Left colon (tissue), 2 donors: ENCODE measurements around the gene CBL. TPM values are rescaled to one million over a fixed set of nuclear protein-coding genes. Genes with fewer than 3 reads are reported as not detected.

Source experiments
- ATAC-seq: fragments of 200-7000 bp; cut with Tn5 transposase; one replicate; pipeline ENCODE4 v1.9.1; 2020; ENCODE audit warnings: mild to moderate bottlenecking, moderate library complexity
- DNase-seq, 2 donors: peaks; one replicate each; pipeline ENCODE4 v3.0.0-alpha.2; 2020
- intact Hi-C, 2 donors: fragments of 100-400 bp; cut with DNase I in 1 of 2; cut with micrococcal nuclease in 1 of 2; formaldehyde crosslinking; loops; one replicate each; pipeline versions ENCODE4 v1.11.2 to v1.14.0; 2022; cut with DNase I, micrococcal nuclease
- total RNA-seq, 2 donors: library from RNA; stranded (reverse); fragmentation: NEBNext Ultra II Directional; extraction: Animal tissue kit (Norgen Biotek cat#: 25700); gene quantifications; one replicate each; pipeline ENCODE4 v1.2.1, GENCODE V29; 2021
- donor health status: DM: no; HTN: no; CAD: no.
- donor health status: DM: yes; HTN: yes; CAD: no.

CBL gene
- total RNA-seq, 2 donors from 2014 or later = 12.4 to 14.1 TPM

DNA sequence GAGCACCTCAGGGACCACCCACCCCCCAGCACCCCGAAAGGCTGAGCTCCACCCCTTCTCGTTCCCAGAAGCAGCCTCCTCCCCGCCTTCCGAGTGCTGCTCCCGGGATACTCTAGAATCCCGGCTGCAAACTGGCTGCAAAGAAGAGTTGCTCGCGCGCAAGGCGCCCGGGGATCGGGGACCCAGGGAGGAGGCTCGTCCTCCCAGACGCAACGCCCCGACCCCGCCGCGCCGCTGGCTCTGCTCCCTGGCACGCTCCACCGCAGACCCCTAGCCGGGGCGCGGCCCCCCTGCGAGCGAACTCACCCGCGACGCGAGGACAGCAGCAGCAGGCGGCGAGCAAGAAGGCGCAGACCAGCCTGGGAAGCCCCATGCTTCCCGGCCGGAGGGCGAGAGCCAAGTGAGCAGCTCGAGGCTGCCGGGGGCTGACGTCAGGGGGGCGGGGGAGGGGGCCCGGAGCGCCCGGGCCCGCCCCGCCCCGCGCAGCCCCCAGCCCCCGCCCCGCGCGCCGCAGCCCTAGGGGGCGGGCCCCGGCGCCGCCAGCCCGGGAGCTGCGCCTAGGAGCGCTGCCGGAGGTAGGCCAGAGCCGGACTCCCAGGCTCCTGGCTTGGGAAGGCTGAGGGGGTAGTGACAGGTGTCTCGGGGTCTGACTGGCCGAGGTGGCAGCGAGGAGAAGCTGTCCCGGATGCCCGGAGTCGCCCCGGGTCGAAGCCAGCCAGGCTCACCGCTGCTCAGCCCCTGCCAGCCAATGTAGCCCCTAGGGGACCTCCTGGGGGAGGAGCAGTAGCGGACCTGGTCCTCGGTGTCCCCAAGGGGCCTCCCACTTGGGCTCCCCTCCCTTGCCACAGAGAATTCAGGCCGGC, 110.8 kb downstream of the CBL start, which contains the start of gene MCAM:
Gene MCAM (minus strand): TSS at position 402 of the 863 bp plus-strand sequence. CDS start 29 bp downstream, at position 373.
- ATAC-seq (no peak), DNase-seq (no peak)
- intact Hi-C loops = no loop called here

DNA sequence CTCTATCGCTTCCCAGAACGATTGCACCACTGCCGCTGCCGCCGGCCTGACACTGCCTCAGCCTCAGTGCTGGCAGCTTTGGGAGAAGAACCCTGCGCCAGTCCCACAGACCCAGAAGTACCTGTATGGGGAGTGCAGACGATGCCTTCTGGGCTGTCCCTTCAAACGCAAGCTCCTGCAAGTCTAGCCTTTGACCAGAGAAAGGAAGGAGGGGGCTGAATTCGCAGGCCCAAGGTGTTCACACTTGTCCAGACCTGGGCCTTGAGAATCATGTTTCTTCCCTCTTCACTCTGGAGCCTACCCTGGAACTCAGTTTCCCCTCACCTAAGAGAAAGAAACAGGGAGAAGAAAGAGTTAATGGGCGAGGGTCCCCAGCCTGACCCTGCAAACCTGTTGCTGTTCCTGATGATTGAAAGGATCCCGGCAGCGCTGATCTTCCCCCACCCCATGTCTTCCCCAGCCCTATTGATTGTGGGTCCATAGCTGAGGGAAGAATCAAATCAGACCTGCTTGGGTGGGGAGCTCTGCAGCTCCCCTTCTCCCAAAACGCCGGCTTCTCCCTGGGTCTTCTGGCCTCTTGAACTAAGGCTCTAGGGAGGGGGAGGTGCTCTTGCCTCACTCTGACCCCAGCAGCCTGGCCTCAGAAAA, 111.6 kb downstream of the CBL start:
- intact Hi-C loops = no loop called here
- no peak for ATAC-seq
- no peak for DNase-seq

GRCh38 chr11:119318240-119319135, 112.3 kb downstream of the CBL start:
- DNase-seq (peak in 1 of 2 donors; percentile 64), ATAC-seq (no peak)
- intact Hi-C loops = no loop called here

GRCh38 chr11:119319136-119319699, 113.1 kb downstream of the CBL start:
- intact Hi-C loops = no loop called here
- no peak for ATAC-seq
- no peak for DNase-seq

DNA sequence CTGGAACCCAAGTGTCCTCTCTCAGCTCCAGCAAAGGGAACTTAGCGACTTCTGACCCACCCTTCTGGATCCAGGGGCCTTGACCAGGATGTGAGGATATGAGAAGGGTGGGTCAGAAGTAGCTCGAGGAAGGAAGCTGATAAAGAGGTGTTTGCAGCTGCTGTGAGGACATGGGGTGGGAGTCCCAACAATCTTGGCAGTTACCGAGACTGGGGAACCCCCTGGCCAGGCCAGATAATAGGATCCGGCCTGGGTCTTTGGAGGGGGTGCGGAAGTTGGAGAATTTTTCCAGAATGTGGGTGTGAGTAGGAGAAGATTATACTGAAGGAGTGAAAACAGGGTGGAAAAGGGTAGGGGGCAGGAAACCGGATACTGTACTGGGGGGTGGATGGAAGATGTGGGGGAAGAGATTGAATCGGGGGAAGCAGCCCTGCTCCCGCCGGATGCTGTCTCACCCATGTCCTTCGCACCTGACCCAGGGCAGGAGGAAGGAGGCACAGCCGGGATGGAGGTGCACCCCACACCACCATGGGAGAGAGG, 113.6 kb downstream of the CBL start:
- intact Hi-C loops = loop anchor here in 1 of 2 donors (5.0 kb wide), 1 partner anchor 112 kb away; the partner anchor contains the start of gene CBL
- no peak for DNase-seq
- no peak for ATAC-seq

- ATAC-seq (no peak), DNase-seq (no peak)
- intact Hi-C loops = loop anchor here in 1 of 2 donors (5.0 kb wide), 1 partner anchor 113 kb away; the partner anchor contains the start of gene CBL
These were observed 114.2 kb downstream of the CBL start for GRCh38 chr11:119320240-119320775.

GRCh38 chr11:119320776-119321524, 114.8 kb downstream of the CBL start:
- ATAC-seq (peak; percentile 53), DNase-seq (peak in 1 of 2 donors; percentile 56)
- intact Hi-C loops = loop anchor here in 1 of 2 donors (5.0 kb wide), 1 partner anchor 114 kb away; the partner anchor contains the start of gene CBL

- no peak for DNase-seq
- ATAC-seq = no peak
- intact Hi-C loops = loop anchor here in 1 of 2 donors (5.0 kb wide), 1 partner anchor 115 kb away; the partner anchor contains the start of gene CBL
These were observed 116.2 kb downstream of the CBL start for GRCh38 chr11:119322360-119322739.

- no peak for DNase-seq
- no peak for ATAC-seq
- intact Hi-C loops = loop anchor here in 1 of 2 donors (5.0 kb wide), 1 partner anchor 116 kb away; the partner anchor contains the start of gene CBL
These were observed 116.9 kb downstream of the CBL start for GRCh38 chr11:119322921-119323531.

DNA sequence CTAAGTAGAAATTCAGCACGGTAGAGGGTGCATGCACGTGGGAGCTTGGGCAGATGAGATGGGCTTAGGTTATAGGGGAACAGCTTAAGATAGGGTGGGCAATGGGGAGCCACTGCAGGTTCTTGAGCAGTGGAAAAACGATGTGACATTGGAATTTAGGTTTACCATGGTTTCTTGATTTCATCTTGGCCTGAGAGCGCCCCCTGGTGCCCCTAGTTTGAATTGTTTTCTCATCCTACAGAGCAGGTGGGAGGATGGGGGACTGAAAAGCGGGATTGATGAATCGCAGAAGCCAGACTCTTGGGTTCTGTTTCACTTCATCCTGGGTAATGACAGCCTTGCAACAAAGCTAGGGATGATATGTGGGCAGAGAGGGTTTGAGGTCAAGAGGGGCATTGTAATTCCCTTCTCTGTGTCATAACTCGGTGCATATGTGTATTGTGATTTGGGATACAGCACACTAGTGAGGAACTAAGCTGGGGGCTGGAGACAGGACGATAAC, 117.4 kb downstream of the CBL start:
- intact Hi-C loops = loop anchor here in 1 of 2 donors (5.0 kb wide), 1 partner anchor 116 kb away; the partner anchor contains the start of gene CBL
- DNase-seq (peak in 1 of 2 donors; percentile 85), ATAC-seq (peak; percentile 40)

GRCh38 chr11:119324189-119324588, 118.0 kb downstream of the CBL start:
- ATAC-seq (no peak), DNase-seq (no peak)
- intact Hi-C loops = loop anchor here in 1 of 2 donors (5.0 kb wide), 1 partner anchor 117 kb away; the partner anchor contains the start of gene CBL

DNA sequence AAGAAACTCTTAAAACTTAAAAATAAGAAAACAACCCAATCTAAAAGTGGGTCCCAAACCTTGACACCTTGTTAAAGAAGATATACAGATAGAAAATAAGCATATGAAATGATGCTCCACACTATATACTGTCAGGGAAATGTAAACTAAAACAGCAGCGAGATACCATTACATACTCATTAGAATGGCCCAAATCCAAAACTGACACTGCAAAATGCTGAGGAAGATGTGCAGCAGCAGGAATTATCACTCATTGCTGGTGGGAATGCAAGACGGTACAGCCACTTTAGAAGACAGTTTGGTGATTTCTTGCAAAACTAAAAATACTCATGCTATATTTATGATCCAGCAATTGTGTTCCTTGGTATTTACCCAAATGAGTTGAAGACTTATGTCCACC, 123.2 kb downstream of the CBL start:
- ATAC-seq (no peak), DNase-seq (no peak)
- intact Hi-C loops = no loop called here

- ATAC-seq (no peak), DNase-seq (no peak)
- intact Hi-C loops = no loop called here
These were observed 124.1 kb downstream of the CBL start for GRCh38 chr11:119330237-119330636.

DNA sequence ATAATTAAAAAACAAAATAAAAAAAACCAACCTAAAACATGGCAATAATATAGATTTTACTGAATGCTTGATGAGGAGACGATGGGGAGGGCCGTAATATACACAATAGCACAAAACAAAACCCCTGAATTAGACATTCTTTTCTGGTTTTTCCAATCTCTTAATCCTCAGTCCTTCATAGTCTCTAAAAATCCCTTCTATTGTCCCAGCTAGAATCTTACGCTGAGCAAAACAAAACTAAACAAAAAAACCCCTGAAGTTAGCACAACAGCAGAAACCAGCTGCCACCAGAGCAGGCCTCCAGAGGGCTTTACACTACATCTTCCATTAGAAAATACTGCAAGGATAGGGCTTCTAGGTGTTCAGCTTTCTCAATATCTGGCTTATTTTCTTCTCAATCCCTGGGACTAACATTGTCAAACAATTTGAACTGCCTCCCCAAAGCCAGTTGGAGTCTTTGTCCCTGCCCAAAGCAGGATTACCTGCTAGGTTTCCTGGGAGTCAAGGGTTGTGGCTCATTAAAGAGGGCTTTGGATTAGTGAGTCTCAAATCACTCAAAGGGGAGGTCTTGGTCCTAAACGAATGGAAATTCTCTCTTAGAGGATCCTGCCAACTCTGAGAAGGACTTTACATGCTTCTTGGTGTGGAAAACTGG, 126.1 kb downstream of the CBL start:
- no peak for ATAC-seq
- no peak for DNase-seq
- intact Hi-C loops = no loop called here

DNA sequence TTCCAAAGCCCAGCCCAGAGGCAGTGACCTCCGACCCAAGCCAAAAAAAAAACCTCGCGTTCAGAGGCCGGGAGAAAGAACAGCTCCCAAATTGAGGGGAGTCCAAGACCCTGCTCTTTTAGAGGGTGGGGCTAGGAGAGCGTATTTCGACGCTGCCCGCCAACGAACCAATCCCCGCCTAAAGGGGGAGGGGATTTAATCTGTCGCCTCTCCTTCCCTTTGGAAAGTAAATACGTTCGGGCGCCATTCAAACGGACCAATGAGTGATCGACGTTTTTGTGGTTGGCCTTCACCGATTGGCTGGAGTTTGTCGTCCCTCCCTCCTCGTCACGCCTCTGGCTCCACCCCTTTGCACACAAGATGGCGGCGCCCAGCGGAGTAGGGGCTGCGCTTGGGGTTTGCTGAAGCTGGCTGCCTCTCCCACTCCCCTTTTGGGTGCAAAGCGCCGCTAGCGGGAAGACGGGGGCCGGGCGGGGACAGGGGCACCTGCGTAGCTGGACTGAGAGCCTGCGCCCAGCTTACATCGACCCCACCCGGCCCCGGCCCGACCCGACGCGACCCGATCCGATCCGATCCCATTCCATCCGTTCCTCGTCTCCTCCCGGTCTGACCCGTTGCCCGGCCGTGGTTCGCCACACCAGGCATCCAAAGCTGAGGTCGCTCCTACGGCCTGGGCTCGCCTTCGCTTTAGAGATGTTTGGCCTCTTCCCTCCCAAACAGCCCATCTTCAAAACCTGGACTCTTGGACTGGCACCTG, 128.2 kb downstream of the CBL start, which contains the start of gene RNF26:
Gene RNF26 (plus strand): TSS at position 354 of the 757 bp plus-strand sequence. CDS start 596 bp downstream, outside the sequence.
- DNase-seq = peak; percentile 94 to 97
- ATAC-seq = peak; percentile 96
- intact Hi-C loops = no loop called here
